SK-MEL-5 (cell line): ENCODE results near the gene WIPF3. TPM values are rescaled to one million over a fixed set of nuclear protein-coding genes. Genes with fewer than 3 reads are reported as not detected.

Experiments used
- DNase-seq: peaks from one replicate; pipeline ENCODE4 v3.0.0-alpha.2; 2016; ENCODE audit warnings: low read depth, low spot score
- in situ Hi-C: cut with HindIII; loops from 2 replicates; pipeline ENCODE4 v1.10.0; 2016; ENCODE audit warnings: low sequenced_read_pairs, high pct_unique_total_duplicates, low pct_unique_long_range_greater_than_20kb
- polyA plus RNA-seq, 2 experiments: library from polyadenylated mRNA; depleted of rRNA; stranded (reverse); fragments of >200 nt; gene quantifications; 2 replicates each; pipeline ENCODE4 v1.2.3, GENCODE V29; 2015
- total RNA-seq: library from RNA; depleted of rRNA; stranded (reverse); fragments of >200 nt; shearing (Covaris generic); gene quantifications from 2 replicates; pipeline ENCODE4 v1.2.3, GENCODE V29; 2014; rRNA removed

WIPF3 gene, protein sequence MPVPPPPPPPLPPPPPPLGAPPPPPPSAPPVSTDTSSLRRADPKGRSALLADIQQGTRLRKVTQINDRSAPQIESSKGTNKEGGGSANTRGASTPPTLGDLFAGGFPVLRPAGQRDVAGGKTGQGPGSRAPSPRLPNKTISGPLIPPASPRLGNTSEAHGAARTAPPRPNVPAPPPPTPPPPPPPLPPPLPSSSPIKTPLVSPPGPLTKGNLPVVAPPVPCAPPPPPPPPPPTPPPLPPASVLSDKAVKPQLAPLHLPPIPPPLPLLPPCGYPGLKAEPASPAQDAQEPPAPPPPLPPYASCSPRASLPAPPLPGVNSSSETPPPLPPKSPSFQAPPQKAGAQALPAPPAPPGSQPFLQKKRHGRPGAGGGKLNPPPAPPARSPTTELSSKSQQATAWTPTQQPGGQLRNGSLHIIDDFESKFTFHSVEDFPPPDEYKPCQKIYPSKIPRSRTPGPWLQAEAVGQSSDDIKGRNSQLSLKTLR
- 3.6 and 4.1 TPM in 2 replicates for total RNA-seq
- polyA plus RNA-seq (2015; cell fraction: cytosol; rRNA removed) = 8.5 and 9.1 TPM in 2 replicates
- 4.7 TPM in 2 replicates for polyA plus RNA-seq (2015; cell fraction: nucleus; rRNA removed)

DNA sequence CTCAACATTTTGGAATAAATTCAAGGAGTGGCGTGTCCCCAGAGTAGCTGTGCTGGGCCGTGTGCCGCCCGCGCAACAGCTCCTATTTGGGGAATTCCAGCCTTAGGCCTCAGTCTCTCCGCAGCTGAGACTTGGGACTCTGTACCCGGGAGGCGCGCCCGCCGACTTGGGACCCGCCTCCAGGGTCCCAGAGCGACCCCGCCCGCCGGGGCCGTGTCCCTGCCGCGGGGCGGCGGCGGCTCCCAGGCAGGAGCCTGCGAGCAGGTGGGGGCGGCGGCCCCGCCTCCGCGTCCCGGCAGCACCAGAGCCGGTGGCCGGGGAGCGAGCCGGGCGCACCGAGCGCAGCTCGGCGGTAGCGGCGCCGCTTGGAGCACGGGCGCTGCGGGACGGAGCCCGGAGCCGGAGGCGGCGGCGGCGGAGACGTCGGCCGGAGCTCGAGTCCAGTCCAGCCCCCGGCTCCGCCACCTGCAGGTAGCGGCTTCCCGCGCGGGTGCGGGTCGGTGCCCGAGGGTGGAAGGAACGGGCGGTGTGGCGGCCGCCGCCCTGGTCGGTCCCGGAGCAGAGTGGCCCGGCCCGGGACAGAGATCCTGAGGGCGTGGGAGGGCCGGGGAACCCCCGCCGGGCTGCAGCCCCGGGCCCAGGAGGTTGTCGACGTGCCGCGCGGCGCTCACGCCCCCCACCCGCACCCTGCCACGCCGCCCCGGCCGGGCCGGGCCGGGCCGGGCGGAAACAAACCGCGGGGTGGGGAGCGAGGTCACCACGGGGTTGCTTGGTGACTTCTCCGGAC is at the start of gene WIPF3:
TSS of gene WIPF3 (plus strand) at position 301 of the 787 bp plus-strand sequence. CDS start 28,217 bp downstream, outside the sequence.
- no peak for DNase-seq
- in situ Hi-C loops = no loop called here

DNA sequence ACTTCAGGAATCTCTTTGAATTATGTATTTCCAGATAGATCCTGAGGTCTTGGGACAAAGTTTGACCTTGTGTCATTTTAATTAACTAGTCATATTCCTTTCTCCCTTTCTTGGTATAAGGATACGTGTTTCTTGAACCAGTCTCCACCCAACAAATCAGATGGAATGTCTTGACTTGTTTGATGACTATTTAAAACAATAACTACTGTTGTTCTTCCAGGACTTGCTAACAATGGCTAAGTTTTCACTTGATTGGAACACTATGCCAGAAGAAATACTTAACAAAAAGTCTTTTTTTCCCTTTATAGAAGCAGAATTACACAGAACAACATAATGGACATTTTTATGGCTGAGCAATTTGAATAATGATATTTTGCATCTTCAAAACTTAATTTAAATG is 43.0 kb upstream of the WIPF3 start:
- in situ Hi-C loops = no loop called here
- DNase-seq = peak; percentile 57

DNA sequence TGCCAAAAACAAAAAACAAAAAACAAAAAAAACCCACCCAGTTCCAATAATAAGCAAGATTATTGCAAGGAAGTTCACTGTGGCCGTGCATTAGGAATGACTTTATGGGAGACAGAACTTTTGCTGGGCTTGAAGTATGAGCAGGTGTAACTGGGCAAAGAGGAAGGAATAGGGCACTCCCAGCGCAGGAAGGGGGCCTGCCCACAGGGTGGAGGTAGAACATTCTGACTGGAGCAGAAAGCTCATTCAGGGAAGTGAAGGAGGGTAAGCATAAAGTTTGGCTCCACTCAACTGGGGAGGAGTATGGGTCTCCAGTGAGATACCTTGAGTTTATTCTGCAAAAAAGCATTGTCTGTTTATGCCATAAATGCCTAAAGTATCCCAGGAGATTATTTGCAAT is 42.1 kb upstream of the WIPF3 start:
- DNase-seq = peak; percentile 71
- in situ Hi-C loops = no loop called here

DNA sequence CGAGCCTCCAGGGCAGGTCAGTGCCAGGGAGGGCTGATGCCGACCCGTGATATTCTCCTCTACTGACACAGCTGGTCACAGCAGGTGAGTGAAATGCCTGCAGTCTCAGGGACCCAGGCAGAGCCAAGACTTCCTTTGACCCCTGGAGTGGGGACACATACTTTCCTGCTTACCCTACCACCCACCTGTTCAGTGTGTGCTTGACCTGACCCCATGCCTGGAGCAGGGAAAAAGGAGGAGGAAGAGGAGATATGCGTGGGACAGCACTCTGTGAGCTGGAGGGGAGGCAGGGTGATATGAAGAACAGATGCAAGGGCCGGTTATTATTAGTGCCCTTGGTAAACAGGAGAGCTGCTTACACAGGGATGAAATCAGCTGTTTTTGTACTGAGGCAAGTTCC is 40.8 kb upstream of the WIPF3 start:
- in situ Hi-C loops = no loop called here
- no peak for DNase-seq

DNA sequence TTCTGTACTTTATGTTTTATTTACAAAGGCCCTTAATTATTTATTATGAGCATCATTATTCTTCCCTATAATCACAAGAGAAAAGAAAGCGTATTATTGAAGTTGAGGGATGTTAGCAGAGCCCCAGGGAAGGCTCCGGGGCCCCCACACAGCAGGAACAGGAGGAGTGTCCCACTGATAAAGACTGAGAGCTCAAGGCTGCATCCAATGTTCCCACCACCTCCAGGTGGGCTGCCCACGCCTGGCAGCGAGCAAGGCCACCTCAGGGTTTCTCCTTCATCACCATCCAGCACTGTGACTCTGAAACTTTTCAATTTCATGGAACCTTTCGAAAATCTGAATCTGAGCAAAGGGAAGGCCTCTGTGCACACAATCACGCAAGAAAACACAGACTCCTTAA is 35.9 kb upstream of the WIPF3 start:
- in situ Hi-C loops = no loop called here
- no peak for DNase-seq

DNA sequence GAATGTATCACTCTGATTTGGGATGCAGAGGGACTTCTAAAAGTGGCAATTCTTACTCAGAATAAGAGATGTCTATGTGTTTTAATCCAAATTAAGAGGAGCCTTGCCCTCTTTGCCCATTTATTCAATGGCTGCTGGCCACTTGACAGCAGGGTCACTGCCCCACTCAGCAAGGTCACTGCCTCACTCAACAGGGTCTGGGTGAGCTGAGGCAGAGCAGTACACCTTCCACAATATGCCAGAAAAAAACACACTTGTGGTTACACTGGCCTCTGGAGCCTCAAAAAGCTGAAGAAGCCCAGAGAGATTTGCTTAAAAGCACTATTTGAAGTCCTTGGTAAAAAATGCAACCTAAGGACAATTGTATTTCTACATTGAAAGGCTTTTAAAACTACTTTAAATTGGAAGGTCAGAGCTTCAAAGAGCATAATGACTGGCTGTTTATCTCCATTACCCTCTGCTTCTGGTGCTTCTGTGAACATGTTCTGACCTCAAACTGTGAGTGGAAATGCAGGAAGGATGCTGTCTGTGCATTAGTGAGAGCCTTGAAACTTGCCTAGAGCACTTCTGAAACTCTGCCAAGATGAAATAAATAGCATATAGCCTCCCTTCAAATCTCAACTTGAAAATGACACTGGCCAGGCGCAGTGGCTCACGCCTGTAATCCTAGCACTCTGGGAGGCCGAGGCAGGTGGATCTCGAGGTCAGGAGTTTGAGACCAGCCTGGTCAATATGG is 35.1 kb upstream of the WIPF3 start:
- in situ Hi-C loops = no loop called here
- DNase-seq = peak; percentile 55

DNA sequence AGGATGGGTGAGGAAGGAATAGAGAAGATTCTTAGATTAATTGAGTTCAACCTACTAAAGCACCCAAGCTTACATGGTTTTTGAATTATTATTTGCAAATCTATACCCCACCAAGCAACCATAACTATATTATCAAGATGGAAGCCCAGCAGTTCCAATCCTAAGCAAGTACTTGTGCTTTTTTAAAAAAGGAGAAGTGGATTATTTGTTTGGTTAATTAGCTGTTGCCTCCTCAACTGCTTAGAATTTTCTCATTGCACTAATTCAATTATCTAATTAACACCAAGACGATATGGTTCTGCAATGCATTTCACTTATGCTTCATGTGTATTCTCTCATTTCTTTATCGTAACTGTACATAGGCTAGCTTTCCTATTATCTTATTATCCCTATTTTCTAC is 27.3 kb upstream of the WIPF3 start:
- in situ Hi-C loops = no loop called here
- no peak for DNase-seq

DNA sequence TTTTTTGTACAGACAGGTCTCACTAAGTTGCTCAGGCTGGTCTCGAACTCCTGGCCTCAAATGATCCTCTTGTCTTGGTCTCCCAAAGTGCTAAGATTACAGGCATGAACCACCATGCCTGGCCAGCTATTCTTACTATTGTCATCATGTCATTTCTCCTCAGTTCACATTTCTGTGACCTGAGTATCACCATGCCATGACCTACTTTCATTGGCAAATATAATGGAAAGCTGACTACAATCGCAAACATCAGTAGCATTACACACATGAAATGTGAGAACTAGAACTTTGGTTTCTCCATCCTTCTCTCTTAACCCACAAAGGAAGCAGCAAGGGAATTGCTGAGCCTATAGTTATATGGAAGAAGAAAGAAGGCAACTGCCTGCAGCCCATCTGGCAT is 26.0 kb upstream of the WIPF3 start:
- no peak for DNase-seq
- in situ Hi-C loops = no loop called here

DNA sequence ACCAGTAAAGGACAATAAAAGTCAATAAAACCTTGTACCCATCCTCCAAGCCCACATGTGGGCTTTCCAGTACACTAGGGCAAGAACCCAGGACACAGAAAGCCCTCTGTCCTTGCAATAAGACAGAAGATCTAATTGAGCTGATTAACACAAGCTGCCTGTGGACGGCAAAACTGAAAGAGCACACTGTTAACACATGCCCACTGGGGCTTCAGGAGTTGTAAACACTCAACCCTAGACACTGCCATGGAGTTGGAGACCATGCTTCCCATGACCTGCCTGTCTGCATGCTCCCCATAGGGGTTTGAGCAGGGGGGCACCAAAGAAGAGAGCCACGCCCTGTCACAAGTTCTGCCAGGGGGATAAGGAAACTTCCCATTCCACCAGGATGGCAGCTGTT is 22.6 kb upstream of the WIPF3 start:
- peak; percentile 75 for DNase-seq
- in situ Hi-C loops = no loop called here

DNA sequence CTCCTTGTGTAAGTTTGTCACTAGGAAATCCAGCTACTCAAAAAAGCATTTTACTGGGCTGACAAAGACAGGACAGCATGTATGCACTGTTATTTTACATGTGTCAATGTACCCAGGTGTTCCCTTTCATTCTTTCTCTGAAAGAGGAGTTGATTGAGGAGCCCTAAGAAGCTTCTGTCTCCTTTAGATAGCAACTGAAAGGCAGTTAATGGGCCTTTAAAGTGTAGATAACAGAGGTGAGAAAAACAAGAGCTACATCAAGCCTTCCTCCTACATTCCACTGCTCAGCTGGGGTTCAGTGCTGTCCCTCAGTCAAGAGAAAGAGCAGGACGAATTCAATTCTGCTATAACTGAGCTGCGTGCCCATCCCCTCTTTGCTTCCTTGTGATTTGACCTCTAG is 12.8 kb upstream of the WIPF3 start:
- in situ Hi-C loops = no loop called here
- no peak for DNase-seq

DNA sequence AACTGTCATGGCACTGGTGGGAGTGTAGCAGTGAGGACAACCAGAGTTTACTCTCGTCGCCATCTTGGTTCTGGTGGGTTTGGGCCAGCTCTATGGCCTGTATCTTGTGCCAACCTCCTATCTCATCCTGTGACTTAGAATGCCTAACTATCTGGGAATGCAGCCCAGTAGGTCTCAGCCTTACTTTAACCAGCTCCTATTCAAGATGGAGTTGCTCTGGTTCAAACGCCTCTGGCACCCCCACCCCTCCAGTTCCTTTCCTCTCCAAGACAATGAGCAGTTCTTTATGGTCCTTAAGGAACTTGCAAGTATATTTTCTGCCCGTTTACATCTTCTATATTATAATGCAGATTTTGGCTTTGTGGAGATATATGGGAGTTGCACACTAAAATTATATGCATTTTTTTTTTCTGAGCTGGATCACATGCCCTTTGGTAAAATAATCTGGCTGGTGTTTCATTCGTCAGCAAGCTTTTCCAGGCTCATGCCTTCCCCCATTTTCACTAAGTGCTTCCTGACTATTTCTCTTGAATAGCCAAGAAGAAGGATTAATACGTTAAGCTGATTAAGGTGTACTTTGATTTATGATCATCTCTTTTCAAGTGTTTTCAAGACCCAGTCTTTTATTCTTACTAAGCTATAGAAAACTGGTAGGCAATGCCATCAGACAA is 11.2 kb upstream of the WIPF3 start:
- in situ Hi-C loops = no loop called here
- DNase-seq = no peak

DNA sequence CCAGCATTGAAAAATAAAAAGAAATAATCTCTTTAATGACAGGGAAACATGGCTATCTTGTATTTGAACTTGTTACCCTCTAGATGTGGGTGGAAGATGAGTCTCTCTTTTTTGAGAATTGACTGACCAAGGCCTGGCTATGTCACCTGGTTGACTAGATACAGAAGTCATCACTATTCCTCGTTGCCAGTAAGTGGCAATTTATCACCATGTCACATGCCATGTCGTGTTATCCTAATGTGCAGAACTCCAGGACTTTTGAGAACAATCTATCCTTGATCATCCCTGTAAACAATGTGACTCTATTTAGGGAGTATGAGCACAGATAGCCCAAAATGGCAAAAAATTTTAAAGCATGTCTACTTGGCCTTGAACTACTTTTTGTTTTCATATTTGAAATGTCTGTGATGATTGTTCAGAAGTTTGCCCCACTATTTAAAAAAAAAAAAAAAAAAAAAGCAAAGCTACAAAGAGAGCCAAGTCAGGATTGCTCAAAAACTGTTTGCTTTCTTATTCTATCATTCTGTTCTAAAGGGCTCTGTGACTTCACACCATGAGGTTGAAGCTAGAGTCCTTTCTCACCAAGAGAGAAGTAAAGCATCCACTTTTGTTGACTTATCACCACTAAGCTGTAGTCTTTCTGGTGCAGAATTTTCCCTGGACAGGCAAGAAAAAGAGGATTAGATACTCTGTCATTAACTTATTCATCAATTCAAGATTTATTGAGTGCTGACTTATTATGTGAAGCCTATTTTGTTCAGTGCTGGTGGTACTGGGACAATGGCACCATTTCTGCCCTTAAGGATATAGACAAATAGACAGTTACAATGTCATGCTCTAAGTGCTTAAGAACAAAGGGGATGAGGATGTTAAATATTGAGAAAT is 10.4 kb upstream of the WIPF3 start:
- peak; percentile 20 for DNase-seq
- in situ Hi-C loops = no loop called here

DNA sequence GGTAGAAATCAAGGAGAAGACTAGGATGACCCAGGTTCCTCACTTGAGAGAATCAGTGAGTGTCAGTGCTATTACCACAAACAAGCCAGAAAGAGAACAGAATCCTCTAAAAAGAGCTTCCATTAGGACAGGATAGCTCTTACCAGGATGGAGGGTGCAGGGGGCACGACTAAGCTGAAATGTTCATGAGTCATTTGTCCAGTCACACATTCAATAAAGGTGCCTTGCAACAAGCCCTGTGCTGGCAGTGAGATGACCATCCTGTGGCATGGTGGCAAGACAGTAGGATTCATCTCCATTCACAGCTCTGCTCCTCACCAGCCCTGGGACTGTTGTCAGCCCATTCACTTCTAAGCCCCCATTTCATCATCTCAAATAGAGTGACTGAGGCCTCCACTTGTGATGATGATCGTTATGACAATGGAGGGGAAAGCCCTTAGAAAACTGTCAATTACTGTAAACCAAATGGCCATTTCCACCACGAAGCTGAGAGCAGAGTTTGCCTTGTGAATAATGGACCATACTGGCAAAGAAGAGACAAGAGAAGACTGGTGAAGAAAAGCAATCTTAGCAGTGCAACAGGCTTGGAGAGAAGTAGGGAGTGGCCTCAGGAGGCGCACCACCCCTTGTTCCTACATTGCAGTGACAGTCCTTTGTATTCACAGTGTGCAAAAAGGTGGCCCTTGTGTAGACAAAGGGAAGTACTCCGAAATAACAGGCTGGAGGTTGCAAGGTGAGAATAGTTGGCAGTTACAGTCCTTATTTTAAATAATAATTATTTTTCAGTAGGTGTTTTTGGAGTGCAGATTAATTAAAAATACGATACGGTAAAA is 9.0 kb upstream of the WIPF3 start:
- in situ Hi-C loops = no loop called here
- no peak for DNase-seq

DNA sequence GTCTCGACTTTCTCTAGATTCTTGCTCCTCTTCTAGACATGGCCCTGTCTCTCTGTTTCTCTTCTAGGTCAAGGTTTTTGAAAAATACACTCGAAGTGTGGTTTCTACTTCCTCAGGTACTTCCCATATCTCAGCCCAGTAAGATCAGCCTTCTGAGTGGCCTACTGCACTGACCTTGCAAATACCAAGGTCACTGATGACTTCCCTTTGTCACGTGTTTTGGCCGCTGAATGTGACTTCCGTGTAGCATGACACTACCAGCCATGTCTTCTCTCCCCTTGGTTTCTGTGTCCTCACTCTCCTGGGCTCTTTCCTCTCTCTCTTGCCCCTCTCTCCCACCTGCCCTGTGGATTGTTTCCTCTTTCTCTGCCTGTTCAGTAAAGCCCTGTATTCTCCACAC is 7.9 kb upstream of the WIPF3 start:
- in situ Hi-C loops = no loop called here

DNA sequence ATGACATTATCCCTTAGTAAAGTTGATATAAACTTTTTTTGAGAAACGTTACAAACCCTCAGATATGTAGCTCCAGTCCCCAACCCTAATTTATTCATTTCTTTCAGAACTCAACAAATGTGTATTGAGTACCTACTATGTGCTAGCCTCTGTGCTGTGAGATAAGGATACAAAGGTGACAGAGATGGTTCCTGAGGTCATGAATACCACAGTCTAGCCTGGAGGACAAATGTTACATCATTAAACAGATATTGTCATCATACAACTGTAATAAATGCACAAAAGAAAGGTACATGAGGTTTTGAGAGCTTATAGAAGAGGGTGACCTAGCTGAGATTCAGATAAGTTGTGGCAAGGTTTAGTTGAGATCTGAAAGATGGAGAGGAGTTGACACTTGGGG is 4.4 kb upstream of the WIPF3 start:
- DNase-seq = no peak
- in situ Hi-C loops = no loop called here

More for the DNA sequence above, 7.9 kb upstream of the WIPF3 start:
- DNase-seq = no peak

DNA sequence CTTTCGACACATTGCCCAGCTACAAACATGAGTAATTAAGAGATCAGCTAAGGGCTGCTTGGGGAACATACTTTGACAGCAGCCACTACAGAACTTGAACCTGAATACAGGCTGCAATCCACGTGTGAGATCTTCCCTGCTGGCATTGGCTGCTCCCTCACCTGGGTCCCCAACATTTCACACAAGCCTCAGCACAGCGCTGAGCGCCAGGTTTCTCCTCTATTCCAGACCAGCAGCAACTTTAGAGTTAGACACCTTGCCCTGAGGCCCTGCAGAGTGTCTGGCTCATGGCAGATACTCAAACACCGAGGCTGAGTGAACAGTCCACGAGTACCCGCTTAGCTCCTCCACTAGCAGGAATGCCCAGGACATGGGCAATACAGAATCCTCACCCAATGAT is 1.3 kb upstream of the WIPF3 start:
- DNase-seq = no peak
- in situ Hi-C loops = no loop called here
